NCI-H1092 (cell line): Measurements from ENCODE around the gene DNM3.

Experiments used
- DNase-seq: peaks from one replicate; lab custom pipeline; 2025; lab: John Stamatoyannopoulos, UW

DNM3 gene

GRCh38 chr1:172328266-172328665 is 487.0 kb downstream of the DNM3 start:
- no peak for DNase-seq

DNA sequence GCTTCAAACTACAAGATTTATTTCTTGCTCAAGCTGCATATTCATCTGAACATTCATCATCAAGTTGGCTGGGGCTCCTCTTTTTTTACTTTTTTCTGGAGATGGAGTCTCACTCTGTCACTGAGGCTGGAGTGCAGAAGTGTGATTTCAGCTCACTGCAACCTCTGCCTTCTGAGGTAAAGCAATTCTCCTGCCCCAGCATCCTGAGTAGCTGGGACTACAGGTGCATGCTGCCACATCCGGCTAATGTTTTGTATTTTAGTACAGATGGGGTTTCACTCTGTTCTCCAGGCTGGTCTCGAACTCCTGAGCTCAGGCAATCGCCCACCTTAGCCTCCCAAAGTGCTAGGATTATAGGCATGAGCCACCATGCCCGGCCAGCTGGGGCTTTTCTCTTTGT is 490.9 kb downstream of the DNM3 start:
- no peak for DNase-seq

GRCh38 chr1:172335377-172335776 is 494.1 kb downstream of the DNM3 start:
- DNase-seq, result no peak

DNA sequence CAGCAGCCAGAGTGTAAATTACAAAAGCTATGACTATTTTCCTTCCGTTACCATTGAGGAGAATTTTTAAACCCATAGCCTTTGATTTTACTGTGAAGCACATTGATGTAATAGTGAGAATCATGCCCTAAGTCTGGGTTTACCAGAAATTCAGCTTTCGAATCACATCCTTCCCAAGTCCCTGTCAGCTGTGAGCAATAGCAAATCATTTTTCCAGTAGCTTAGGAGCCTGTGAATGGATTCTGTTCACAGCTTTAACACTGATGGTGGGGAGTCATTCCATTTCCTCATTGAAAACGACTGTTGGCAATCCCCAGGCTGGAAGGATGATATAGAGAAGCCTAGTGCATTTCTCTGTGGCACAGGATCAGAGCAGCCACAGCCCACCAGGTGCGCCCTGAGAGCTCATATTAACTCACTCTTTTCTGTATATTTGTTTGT is 497.0 kb downstream of the DNM3 start:
- DNase-seq, result no peak

DNA sequence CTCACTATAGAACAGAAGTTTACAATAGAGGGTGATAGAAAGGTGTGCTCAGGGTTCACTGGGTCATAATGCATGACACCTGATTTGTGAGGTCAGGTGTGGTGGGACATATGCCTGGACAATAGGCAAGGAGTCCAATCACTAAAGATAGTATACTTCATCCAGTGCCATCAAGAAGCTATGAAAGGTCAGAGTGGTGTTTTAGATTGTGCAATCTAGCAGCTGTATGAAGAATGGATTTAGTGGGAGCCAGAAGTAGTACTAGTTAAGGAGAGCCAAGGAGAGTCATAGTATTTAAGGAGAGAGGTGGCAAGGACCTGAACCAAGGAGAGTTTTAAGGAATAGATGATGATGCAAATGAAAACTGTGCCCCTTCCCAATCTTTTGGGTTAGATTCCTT is 498.5 kb downstream of the DNM3 start:
- DNase-seq, result no peak

DNA sequence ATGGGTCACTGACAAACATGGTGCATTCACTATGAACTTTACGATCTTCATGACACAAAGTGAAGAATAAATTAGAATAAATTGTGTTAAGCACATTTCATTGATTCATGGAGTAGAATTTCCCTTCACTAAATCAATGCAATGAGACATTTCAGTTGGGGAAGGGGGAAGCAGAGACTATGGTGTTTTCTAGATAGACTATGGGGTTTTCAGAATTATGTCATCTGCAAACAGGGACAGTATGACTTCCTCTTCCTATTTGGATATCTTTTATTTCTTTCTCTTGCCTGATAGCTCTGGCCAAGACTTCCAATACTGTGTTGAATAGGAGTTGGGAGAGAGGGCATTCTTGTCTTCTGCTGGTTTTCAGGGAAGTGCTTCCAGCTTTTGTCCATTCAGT is 499.2 kb downstream of the DNM3 start:
- DNase-seq, result no peak

GRCh38 chr1:172341697-172342096 is 500.4 kb downstream of the DNM3 start:
- DNase-seq, result no peak

DNA sequence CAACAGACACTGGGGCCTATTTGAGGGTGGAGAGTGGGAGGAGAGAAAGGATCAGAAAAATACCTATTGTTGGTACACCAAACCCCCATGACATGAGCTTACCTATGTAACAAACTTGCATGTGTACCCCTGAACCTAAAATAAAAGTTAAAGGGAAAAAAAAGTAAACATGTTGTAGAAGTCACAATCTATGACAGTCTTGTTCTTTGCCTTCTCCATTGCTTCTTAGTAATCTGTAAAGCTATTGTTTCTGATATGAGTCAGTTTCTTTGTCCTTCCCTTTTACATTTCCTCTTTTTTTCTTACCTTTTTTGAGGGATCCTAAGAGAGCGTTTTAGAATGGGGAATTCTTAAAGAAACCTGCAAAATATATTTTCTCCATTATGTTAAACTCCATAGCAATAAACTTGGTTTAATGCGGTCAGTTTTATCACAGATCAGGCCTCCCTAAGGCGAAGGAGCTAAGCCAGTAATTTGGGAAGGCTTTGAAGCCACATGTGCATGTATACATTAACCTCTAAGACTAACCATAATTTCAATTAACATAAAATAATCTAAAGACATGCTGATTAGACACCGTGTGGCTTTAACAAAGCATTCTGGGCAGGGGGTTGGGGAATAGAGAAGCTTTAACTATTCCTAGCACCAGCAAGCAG is 501.4 kb downstream of the DNM3 start:
- no peak for DNase-seq

DNA sequence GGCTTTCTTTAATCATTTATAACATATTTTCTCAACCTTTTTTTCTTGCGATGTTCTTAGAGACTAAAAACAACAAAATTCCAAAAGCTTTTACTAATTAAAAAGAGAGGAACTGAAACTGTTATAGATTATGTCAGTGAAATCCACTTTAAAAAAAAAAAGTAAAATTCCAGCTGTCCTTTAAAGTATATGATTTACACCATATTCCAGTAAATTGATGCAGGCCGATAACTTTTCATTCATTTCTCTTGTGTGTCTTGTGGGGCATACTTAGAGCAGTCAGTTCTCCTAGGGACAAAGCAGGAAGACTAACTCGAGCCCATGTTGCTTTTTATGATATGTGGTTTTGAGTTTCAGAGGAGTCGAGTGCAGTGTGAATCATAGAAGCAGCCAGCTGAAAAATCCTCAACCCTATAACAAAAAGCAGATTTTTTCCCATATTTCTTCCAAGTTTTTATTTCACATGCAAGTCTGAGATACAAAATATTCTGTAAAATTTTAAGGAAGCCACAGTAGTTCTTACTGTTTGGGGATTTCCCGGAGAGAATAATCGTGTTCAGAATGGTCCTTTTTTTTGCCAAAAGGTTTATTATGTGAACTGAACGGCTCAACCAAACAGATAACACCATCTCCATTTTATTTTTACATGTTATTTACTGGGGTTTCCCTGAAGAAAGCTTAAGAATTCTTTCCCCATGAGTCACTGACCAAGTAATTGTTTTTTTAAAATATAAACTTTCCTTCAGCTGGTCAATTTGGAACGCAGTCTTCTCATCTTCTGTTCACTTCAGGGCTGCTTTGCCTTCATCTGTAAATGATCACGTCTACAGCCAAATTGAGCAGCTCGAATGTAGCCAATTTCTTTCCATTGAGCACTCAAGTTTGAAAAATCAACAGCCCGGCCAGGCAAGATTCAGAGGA is 502.2 kb downstream of the DNM3 start:
- DNase-seq, result no peak

GRCh38 chr1:172344444-172344843 is 503.1 kb downstream of the DNM3 start:
- DNase-seq, result no peak

DNA sequence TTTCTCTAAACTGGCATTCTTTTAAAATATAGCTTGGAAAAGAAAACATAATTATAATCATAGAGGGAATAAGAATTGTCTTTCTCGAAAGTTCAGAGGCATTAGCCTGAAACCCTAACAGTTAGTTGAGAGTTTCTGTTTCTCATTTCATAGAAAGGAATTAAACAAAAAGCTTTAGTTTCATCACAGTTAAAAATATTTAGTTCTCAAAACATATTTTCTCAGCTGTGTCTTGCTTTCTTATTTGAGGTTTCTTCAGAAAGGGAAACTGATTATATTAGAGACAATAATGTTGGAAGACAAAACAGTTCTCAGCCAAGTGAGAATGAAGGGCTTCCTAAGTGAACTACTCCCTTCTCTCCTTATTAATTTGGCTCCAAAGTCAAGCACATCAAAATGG is 503.8 kb downstream of the DNM3 start:
- DNase-seq, result no peak

- no peak for DNase-seq
Measured at GRCh38 chr1:172347416-172347815, 506.1 kb downstream of the DNM3 start.

DNA sequence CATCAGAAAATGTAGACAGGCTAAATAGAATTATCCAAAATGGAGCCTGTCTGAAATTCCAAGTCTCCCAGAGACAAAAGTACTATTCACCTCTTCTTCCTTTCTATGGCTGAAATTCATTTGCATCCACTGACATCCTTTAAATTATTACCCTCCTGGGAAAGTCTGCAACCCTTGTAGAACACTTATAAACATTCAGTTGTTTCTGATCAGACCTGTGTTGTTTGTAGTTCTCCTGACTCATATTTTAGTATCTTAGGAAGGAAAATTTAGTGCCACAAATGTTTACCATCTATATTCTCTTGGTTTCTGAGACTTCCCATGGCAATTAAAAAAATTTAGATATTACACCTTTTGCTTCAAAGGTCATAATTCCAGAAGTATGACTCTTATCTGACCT is 509.6 kb downstream of the DNM3 start:
- DNase-seq, result no peak

GRCh38 chr1:172351346-172351745 is 510.0 kb downstream of the DNM3 start:
- no peak for DNase-seq

DNA sequence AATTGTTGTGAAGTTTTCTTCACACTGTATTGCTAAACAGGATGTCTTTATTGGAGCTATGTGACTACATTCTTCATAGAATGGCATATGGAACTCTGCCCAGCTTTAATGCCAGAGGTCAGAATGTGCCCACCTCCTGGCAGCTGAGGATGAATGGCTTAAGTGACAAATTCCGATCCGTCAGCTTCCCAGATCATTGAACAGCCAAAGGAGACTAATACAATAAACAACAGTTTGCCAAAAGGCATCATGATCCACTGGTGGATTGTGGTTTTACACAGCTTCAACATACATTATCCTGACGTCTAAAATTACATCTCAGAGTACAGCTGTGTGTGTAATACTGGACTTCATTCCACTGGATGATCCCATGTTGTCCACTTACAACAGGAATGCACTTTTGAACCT is 510.5 kb downstream of the DNM3 start:
- no peak for DNase-seq

DNA sequence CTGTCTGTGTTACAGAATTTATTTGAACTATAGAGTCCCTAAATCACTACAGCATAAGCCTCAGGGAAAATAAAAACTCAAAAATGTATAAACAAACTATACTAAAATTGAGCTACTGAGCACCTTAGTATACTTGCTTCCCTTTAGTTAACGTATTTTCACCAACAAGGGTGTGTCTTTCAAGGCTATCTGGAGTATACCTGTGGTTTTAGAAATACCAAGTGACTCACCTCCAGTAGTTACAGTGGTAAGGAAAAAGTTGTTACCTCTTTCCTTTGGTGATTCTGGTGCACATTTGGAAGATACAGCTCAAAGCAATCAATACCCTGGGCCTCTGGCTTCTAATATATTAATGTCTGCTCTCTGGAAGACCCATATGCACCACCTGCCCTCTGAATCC is 511.1 kb downstream of the DNM3 start:
- no peak for DNase-seq

GRCh38 chr1:172354291-172355274 is 513.3 kb downstream of the DNM3 start:
- DNase-seq, result no peak

GRCh38 chr1:172356620-172357019 is 515.3 kb downstream of the DNM3 start:
- no peak for DNase-seq

- DNase-seq, result no peak
Measured at GRCh38 chr1:172357753-172358385, 516.6 kb downstream of the DNM3 start.

GRCh38 chr1:172359491-172359999 is 518.2 kb downstream of the DNM3 start:
- DNase-seq, result peak; percentile 53

DNA sequence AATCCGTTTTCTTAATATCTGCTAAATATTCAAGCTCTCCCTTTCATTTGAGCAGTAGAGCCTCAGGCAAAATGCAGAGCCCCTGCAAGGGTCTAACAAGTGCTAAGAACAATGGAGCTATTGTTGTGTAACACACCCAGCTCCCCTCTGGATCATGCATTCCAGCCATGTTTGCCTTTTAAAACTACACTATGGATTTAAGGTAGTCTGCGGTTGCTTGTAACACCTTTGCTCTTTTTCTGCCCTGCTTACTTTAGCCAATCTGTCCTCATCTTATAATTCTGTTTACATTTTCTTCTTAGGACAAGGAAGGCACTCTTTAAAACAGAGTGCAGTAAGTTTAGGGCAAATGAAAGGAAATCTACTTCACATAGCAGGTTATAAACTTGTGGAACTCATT is 519.2 kb downstream of the DNM3 start:
- DNase-seq, result no peak

DNA sequence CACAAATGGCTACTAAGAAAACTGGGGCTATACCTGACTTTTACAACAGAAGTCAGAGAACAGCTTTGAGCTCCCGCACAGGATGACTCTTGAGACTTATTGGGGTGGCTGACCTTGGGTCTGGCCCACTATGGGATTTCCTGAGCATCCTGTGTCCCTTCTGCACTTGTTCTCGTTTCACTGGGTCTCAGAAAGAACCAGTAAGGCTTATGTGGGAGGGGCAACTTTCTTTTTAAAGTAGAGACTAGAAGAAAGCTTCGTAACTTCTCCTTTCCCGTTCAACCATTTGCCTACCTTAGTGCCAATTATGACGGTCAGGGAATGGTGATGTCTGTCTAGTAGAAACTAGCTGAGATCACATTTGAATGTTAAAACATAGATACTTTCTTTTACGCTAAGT is 519.7 kb downstream of the DNM3 start:
- DNase-seq, result no peak
